Measurements from ENCODE around the gene KCNB1.

- TF ChIP-seq RAD21 (IDR thresholded peaks at IDR 0.05) (no peak), CTCF (IDR thresholded peaks at IDR 0.05; ENCODE audit: low read depth, low read length, missing input control) (no peak), REST (IDR thresholded peaks at IDR 0.05) (no peak), MAX (IDR thresholded peaks at IDR 0.05) (no peak), TAF1 (conservative IDR thresholded peaks at IDR 0.05) (no peak)
Measured at GRCh38 chr20:49408509-49409104, 73.9 kb downstream of the KCNB1 start.
